Renal cortex interstitium (tissue), 11 donors: Measurements from ENCODE around the gene PTPRN2. TPM values are rescaled to one million over a fixed set of nuclear protein-coding genes. Genes with fewer than 3 reads are reported as not detected.
"Not testable (repeated sequence)": the region's sequence is repeated elsewhere in the genome, so short reads cannot be mapped to it uniquely, and the experiment has no call there.

Experiments used
- DNase-seq, 11 donors: peaks; one replicate each; pipeline ENCODE4 v3.0.0-alpha.2; 2013; ENCODE audit warnings: low read depth in 9 of 11, low spot score in 4 of 11; ENCODE audit errors: extremely low read depth in 1 of 11
- polyA plus RNA-seq, 3 donors: library from polyadenylated mRNA; unstranded; fragments of 120-200 nt; gene quantifications; one replicate each; pipeline ENCODE4 v1.2.1, GENCODE V29; 2013; ENCODE audit not compliant: insufficient read length in 3 of 3

PTPRN2 gene
- polyA plus RNA-seq, 3 donors, result 6.0 to 7.7 (median 7.2) TPM

DNA sequence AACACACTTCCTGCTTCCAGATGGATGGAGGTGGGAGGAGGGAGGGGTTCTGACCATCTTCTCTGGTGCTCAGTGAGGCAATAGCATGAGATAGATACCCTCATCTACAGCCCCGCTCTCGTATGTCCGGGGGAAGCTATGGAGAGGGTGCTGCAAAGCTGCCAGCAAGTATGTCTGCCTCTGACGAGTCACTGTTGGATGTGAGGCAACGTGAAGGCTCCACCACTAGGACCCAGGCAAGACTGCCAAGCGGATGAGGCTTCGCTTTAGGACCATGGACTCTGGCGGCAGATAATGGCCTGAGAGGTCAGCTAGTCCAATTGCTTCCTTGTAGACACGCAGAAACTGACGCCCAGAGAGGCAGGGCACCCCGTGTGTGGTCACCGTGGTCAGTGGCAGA is 601.6 kb downstream of the PTPRN2 start:
- DNase-seq, result no peak

DNA sequence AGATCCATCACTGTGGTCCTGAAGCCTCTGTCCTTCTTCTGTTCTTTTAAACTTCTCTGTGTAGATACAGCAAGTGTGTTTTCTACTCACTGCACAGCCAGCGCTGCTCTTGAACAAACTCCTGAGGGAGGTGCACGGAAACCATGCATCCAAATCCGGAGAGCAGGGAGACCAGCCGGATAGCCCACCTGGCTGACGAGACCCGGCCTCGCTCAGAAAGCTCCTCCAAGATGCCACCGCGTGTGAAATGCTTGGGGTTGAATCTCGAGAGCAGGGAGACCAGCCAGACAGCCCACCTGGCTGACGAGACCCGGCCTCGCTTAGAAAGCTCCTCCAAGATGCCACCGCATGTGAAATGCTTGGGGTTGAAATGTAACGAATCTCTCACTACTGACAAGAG is 602.0 kb downstream of the PTPRN2 start:
- no peak for DNase-seq

DNA sequence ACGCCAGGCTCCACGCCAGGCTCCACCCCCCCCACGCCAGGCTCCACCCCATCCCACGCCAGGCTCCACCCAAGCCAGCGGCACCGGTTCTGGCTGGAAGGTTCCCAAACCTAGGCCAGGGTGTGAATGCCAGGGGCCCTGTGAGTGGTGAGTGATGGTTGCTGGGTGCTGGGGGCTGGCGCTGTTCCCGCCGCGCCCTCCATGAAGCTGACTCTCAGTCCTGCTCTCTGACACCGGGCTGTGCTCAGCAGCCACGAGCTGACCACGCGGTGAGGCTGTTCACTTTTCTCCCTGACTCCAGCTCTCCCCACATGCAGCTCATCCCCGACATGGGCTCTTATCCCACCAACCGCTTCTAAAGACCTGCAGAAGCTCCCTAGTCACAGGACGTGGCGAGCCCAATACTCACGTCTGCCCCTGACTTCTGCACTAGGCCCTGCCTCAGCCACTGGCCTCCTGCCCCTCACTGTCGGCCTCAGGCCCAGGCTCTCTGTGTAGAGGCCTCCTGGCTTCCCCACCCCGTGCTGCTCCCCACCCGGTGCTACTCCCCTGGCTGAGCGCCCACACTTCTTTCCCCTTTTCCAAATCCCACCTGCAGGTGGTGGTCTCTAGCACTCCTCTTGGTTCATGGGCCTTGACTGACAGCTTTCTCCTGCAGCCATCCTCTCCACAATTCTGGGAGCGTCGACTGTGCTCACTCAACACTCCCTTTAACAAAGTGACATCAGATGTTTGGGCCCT is 603.0 kb downstream of the PTPRN2 start:
- no peak for DNase-seq

DNA sequence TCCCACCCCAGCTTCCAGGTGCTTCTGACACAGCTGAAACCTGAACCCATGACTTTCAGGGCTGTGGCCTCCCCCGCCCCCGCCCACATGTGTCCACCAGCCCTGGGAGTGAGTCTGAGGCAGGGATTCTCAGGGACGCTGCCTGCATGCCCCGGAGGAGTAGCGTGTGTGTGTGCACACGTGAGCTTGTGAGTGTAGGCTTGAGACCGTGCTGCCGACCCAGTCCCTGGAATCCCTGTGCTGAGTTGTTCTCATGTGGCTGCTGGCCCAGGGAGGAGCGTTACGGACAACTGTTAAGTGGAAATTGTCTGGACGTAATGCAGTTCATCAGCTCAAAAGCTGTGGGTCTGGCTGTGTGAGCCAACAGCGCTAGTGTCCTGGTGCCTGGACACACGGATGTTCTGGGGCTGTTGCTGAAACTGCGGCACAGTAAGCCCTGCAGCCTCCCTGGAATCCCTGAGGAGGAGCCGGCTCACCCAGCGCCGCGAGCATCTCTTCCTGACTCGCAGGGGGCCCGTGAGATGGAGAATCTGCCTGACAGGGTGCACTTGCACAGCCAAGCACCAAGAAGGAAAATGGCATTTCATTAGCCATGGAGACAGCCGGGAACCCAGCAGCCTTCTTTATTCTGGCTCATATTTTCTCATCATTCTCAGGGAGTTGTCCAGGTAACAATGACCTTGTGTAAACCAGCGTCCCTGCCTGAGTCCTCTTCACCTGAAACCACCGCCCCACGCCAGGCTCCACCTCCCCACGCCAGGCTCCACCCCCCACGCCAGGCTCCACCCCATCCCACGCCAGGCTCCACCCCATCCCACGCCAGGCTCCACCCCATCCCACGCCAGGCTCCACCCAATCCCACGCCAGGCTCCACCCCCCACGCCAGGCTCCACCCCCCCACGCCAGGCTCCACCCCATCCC is 603.9 kb downstream of the PTPRN2 start:
- no peak for DNase-seq

DNA sequence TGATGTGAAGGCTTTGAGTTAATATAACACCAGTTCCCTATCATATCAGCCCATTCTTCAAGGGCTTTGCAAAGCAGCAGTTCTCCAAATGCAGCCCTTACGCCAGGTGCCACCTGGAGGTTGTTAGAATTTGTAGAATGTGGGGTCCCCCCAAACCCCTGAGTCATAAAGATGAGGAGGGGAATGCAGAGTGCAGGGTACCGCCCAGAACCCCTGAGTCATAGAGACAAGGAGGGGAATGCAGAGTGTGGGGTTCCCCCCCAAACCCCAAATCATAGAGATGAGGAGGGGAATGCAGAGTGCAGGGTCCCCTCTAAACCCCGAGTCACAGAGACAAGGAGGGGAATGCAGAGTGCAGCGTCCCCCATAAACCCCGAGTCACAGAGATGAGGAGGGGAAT is 605.8 kb downstream of the PTPRN2 start:
- DNase-seq, result no peak

DNA sequence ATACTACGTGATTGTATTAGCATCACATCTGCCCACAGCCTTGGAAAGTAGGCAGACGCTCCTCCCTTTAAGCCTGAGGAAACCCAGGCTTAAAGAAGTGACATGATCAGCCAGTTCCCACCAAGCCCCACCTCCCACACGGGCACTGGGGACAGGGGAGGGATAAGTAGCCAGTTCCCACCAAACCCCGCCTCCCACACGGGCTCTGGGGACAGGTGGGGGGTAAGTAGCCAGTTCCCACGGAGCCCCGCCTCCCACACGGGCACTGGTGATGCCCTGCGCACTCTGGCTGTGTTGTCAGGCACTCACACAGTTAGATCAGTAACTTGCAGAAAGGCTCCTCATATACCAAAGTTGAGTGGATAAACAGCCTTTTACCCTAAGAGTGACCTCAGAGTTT is 606.8 kb downstream of the PTPRN2 start:
- DNase-seq, result no peak

DNA sequence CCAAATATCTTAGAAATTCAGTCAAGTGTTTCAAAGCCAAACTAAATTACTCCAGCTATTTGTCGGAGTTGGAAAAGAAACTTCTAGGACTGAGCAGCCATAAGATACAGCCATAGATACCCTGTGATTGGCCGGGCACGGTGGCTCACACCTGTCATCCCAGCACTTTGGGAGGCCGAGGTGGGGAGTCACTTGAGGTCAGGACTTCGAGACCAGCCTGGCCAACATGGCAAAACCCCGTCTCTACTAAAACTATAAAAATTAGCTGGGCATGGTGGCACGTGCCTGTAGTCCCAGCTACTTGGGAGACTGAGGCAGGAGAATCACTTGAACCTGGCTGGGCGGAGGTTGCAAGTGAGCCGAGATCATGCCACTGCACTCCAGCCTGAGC is 607.3 kb downstream of the PTPRN2 start:
- DNase-seq, result not testable (repeated sequence)

DNA sequence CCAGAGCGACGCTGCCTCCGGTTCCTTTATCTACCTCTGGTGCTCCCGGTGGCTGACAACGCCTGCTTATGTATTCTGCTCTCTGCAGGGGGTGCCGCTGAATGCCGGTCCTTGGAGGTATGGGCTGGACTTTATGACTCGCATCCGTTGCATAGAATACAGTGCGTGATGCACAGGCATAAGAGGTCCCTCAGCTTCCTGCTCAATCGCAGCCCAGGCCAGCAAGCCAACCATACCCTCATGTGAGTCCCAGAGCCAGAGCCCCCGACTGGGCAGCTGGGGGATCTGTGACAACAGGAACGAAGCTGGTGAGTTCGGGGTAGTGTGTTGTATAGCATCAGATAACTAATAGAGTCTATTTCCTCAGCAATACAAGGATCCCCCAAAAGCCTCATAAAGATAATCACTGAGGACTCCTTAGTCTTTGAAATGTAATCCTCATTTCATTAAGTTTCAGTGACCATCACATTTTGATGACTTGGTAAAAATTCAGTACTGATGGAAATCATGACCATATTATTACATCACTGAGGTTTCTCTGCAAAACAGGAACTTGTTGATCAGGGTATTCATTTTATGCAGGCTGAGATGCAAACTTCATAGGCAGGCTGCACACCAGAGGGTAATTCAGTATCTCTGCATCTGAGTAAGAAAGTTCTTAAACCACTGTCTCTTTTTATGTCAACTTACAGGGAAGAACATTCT is 607.8 kb downstream of the PTPRN2 start:
- DNase-seq, result no peak

DNA sequence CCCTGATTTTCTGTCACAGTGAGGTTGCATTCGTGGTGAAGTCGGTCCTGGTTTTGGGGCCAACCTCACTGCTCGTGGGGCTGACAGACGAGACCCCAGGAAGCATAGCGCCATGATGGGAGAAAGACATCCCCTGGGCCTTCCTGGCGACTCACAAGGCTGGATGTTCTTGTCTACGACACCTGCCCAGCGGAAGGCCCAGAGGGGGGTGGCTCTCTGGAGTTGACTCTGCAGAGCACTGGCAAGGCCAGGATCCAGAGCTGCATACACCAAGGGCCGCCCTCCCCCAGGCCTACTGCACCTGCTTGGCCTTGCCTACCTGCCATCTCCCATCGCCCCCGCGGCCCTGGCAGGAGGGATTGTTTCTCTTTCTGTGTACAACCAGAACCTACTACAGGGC is 608.9 kb downstream of the PTPRN2 start:
- no peak for DNase-seq

DNA sequence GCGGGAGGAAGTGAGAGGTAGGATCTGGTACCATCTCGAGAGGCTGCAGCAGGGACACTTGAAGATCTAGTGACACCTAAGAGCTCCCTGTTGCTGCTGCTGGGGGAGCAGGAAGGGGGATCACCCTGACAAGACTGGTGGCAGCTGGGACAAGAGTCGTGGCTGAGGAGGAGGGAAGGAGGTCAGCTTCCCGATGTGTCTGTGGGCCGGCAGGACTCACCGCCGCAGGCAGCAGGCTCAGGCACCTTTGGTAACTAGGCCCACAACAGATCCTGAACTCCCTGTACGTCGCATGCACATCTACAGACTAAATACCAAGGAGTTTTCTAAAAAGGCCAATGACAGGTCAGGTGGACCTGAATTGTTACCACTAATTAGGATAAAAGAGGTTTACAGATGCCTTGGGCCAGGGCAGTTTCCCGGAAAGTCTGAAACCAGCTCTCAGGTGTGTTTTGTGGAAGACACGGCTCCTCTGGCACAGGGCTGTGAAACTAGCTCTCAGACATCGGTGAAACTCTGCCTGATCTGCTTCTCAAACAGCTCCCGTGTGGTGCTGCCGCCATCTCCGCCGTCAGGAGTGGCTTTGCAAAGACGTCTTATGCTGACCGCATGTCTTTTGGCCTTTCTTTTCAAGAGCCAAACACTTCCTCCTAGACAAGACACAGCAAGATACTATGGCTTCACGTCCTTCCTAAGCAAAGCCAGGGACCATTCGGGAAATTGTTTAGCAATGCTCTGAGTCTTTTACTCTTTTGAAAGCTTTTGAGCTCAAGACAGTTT is 609.7 kb downstream of the PTPRN2 start:
- DNase-seq, result no peak

DNA sequence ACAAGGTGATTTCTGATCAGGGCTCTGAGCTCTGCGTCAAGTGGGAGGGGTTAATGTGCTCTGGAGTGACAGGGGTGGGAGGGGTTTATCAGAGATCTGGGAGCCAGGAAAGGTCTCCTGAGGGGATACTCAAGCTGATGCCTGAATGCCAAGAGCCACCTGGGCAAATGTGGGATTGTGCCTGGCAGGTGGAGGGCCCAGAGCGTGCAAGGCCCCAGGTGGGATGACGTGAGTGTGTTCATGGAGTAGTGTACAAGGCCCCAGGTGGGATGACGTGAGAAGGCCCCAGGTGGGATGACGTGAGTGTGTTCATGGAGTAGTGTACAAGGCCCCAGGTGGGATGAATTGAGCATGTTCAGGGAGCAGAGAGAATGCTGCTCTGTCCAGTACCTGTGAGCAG is 610.3 kb downstream of the PTPRN2 start:
- DNase-seq, result no peak

DNA sequence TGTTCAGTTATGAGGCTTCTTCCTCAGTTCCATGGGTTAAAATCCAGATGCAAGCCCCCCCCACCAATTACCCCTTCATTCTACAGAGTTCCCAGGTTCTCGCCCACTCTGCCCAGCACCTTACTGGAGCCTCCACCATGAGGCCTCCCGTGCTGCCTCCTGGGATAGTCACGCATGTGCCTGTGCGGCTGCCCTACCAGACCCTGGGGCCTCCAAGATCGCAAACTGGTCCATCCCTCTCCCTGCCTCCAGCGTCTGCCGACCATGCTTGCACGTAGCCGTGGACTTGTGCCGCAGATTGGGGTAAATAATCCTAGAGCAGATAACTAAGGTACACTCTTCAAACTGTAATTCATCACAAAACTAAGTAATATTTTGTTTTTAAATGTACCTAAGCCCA is 611.2 kb downstream of the PTPRN2 start:
- no peak for DNase-seq

DNA sequence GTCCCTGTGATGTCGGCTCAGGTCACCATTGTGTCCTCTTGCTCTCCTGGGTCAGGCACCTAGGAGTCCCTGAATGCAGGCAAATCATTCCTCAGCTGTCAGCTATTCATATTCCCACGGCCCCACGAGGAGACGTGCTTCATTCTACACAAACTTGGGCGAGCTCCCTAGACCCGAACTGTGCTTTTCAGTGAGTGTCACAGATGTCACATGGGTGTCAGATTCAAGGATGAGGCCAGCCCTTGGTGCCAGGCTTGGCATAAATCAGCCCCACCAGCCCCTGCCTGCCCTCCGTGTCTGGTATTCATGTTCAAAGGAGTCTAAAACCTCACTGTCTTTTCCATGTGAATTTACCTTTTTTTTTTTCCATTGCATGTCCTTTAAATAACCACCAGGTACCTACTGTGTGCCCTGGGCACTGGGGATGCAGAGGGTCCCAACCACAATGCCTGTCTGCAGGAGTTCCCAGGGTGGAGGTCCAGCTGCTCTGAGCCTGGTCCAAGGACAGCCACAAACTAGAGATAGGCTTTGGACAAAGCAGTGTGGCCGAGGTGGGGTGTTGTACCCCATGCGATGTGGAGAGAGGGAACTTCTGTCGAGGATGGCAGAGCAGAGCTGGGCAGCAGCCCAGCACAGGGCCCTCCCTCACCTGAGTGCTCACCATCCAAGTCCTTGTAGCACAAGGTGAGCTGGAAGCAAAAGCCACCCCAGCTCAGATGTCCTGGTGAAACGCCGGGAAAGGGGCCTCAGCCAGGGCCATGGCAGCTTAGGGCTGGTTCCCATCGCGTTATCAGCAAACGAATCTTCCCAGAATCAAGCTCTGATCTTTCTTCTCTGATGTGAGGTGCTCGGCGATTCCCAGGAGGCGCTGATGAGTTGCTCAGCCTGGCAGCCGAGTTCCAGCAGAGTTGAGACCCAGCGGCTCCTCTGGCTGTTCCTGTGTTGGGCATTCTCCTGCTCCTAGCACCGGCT is 611.9 kb downstream of the PTPRN2 start:
- no peak for DNase-seq

DNA sequence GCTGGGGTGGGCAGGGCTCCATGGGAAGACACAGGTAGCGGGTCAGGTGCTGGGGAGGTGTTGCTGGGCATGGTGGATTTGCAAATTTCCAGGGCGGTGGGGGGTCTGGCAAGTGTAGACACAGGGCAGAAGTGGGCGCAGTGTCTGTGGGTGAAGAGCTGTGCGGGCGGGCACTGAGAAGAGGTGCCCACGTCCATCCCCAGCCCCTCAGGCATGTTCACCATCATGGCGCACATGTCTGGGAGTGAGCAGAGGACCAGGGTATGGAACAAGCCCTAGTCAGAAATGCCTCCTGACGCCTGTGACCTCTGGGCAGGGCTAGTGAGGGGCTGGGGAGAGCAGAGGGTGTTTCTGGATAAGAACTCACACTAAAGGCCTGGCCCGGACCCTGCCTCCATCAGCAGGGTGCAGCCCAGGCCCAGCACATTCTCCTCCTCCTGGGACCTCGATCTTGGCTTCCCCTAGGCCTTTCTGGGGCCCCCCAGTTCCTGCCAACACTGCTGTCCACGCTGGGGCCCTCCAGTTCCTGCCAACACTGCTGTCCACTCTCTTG is 612.9 kb downstream of the PTPRN2 start:
- no peak for DNase-seq

DNA sequence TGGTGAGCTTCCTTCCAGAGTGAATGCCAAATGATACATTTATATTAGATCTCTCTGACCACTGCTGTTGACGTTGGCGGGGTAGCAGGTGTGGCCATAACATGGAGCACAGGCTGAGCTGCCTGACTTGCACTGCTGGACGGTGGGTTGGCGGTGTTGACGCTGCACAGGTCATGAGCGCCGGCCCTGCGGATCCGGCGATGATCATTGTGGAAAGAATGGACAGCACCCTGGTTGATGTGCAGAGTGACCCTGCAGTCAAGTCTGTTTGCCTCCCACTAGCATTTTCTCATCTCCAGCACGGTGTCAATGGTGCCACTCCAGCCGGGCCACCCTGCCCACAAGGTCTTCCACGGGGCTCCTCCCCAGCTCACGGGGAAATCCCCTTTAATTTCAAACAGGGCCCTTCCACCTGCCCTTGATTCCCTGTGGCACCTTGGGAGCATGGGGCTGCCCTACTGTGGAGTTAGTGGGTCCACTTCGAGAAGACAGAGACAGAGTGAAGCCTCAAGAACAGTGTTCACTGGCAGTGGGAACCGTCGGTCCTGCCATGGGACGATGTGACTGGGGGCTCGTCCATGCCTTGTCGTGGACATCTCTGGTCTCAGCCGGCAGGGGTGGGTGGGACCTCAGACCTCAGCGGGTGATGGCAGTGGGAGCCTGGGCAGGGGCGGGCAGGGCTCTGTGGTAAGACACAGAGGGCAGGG is 613.5 kb downstream of the PTPRN2 start:
- no peak for DNase-seq

DNA sequence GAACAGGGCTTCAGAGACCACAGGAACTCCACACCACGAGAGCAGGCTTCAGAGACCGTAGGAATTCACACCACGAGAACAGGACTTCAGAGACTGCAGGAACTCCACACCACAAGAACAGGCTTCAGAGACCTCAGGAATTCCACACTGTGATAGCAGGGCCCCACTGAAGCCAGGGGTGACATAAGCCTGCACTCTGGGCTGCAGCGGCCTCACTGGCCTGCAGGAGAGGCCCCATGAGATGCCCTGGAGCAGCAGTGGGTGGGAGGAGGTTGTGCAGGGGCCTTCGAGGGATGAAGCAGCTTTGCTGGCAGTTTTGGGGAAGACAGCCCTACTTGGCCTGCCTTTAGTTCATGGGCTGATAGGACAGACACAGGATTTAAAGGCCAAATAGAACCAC is 614.7 kb downstream of the PTPRN2 start:
- no peak for DNase-seq

DNA sequence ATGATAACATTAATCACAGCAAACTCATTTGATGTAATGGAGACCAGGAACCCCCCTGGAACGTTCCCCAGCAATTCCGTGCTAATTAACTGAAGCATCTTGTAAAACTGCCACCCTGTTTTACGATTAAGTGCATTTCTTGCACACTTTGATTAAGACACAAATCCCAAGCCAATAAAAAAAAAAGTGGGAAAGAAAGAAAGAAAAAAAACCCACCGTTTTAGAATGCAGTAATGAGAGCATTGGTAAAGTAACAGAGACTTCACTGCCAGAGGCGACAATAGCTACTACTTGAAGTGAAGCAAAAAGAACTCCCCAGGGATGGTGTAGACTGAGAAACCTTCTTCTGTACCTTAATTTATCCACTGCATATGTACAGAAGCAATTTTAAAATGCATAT is 616.1 kb downstream of the PTPRN2 start:
- no peak for DNase-seq
